Vagina (tissue), 2 donors: ENCODE results near the gene ZNF439.

ENCODE experiments used
- POLR2A ChIP-seq, 2 donors: fragments of 450-650 bp; IDR thresholded peaks; one replicate each; pipeline ENCODE4 v1.6.1; 2017; ENCODE audit warnings: antibody characterized with exemption in 2 of 2, mild to moderate bottlenecking in 2 of 2, moderate library complexity in 2 of 2
- POLR2AphosphoS5 ChIP-seq, 2 donors: sonication (generic); formaldehyde crosslinking; IDR thresholded peaks; one replicate each; pipeline ENCODE4 v1.9.0; 2017; ENCODE audit warnings: antibody characterized with exemption in 2 of 2, mild to moderate bottlenecking in 2 of 2, low read depth in 1 of 2; ENCODE audit not compliant: insufficient read depth in 1 of 2

GRCh38 chr19:11887611-11888531, 39.3 kb downstream of the ZNF439 start, which contains the start of gene ZNF69:
- TF ChIP-seq POLR2A (IDR thresholded peaks at IDR 0.05) (no peak), POLR2AphosphoS5 (IDR thresholded peaks at IDR 0.05; ENCODE audit: insufficient read depth in 1 of 2, low read depth in 1 of 2) (peak; percentile 24 to 77)
